ENCODE results near the gene CYP46A1. TPM values are rescaled to one million over a fixed set of nuclear protein-coding genes. Genes with fewer than 3 reads are reported as not detected.

Gene CYP46A1
- total RNA-seq, 4 donors from 2014 or later, result 0.13 to 2.5 TPM; not detected in 2

- H3K27ac ChIP-seq, result peak overlapping the region in 1 of 4 donors; percentile 78
- H3K4me1 ChIP-seq, result no peaks in the 10 kb centered on the region
- no peaks in the 10 kb centered on the region for H3K27me3 ChIP-seq
Measured at GRCh38 chr14:99775351-99775750, 91.3 kb downstream of the CYP46A1 start.

More at GRCh38 chr14:99775351-99775750, 91.3 kb downstream of the CYP46A1 start:
- no peak for TF ChIP-seq POLR2A (IDR thresholded peaks at IDR 0.05)
- TF ChIP-seq CTCF (IDR thresholded peaks at IDR 0.05), result no peak
- Histone ChIP-seq H3K36me3 (no peaks in the 10 kb centered on the region), H3K4me3 (no peak overlapping the region), H3K9me3 (no peaks in the 10 kb centered on the region)
- DNase-seq, result no peak

Other genes starting within 250 kb of the CYP46A1 start
- 100 to 1,000 TPM in 1 of 4 donors, 10 to 100 TPM in 3; 61.9 to 120 (median 68.8) TPM for gene SETD3, start 203.4 kb upstream of the CYP46A1 start, total RNA-seq
- gene CCNK, start 202.9 kb upstream of the CYP46A1 start, total RNA-seq, result 10 to 100 TPM; 25.7 to 61.9 (median 37.0) TPM
- gene CCDC85C, start 80.1 kb upstream of the CYP46A1 start, total RNA-seq, result 10 to 100 TPM; 19.8 to 98.1 (median 78.8) TPM
- 1 to 10 TPM in 2 of 4 donors, under 1 TPM in 2; 0.88 to 2.5 (median 1.0) TPM for gene HHIPL1, start 39.2 kb upstream of the CYP46A1 start, total RNA-seq
- 10 to 100 TPM; 12.3 to 32.2 (median 18.9) TPM for gene EML1, start 109.1 kb downstream of the CYP46A1 start, total RNA-seq

All from Peyer's patch (tissue), 4 donors.